CD4-positive, CD25-positive, alpha-beta regulatory T cell (primary cell): ENCODE data around the gene SYNE1. TPM values are rescaled to one million over a fixed set of nuclear protein-coding genes. Genes with fewer than 3 reads are reported as not detected.
"Not testable (repeated sequence)": the region's sequence is repeated elsewhere in the genome, so short reads cannot be mapped to it uniquely, and the experiment has no call there.

Experiments used
- ATAC-seq, 2 donors: fragments of 150-1000 bp; cut with Tn5 transposase; one replicate each; pipeline ENCODE4 v1.10.0; 2021; ENCODE audit warnings: low read depth in 2 of 2, moderate number of reproducible peaks in 2 of 2, moderate library complexity in 1 of 2
- DNase-seq, 3 donors: peaks; one replicate each; pipeline versions ENCODE4 v3.0.0 to v3.0.0-alpha.2; 2012 to 2022; ENCODE audit warnings: mixed read lengths in 1 of 3
- H3K27ac ChIP-seq: one replicate; pipeline ENCODE4 v1.7.0; 2013; ENCODE audit warnings: mild to moderate bottlenecking, low read length; ENCODE audit not compliant: insufficient read depth, poor library complexity, severe bottlenecking
- H3K27me3 ChIP-seq: one replicate; pipeline ENCODE4 v1.7.0; 2013; ENCODE audit warnings: low read length; ENCODE audit not compliant: control insufficient read depth, insufficient read depth
- H3K36me3 ChIP-seq: one replicate; pipeline ENCODE4 v1.7.0; 2013; ENCODE audit warnings: mild to moderate bottlenecking, low read length, moderate library complexity; ENCODE audit not compliant: control insufficient read depth, insufficient read depth
- H3K4me1 ChIP-seq: 2 replicates; pipeline ENCODE4 v1.7.0; 2013; ENCODE audit warnings: mild to moderate bottlenecking, low read length; ENCODE audit not compliant: insufficient read depth, control insufficient read depth, poor library complexity, severe bottlenecking
- H3K4me3 ChIP-seq: one replicate; pipeline ENCODE4 v1.7.0; 2013; ENCODE audit warnings: low read depth, mild to moderate bottlenecking, low read length, moderate library complexity
- H3K9me3 ChIP-seq, 2 experiments: 1 replicate in 1 of 2; 2 replicates in 1 of 2; pipeline ENCODE4 v1.7.0; 2013; ENCODE audit warnings: low read length in 2 of 2, mild to moderate bottlenecking in 1 of 2, moderate library complexity in 1 of 2; ENCODE audit not compliant: control insufficient read depth in 2 of 2
- H3K27ac Mint-ChIP-seq, 3 donors: one replicate each; pipeline ENCODE4 v1.8.0; 2020 to 2022; ENCODE audit warnings: mild to moderate bottlenecking in 3 of 3, mixed read lengths in 3 of 3, moderate library complexity in 2 of 3
- H3K27me3 Mint-ChIP-seq: one replicate; pipeline ENCODE4 v1.8.0; 2022; ENCODE audit warnings: mild to moderate bottlenecking, mixed read lengths
- H3K36me3 Mint-ChIP-seq: one replicate; pipeline ENCODE4 v1.8.0; 2020; ENCODE audit warnings: mixed read lengths
- H3K4me1 Mint-ChIP-seq, 4 donors: one replicate each; pipeline ENCODE4 v1.8.0; 2020 to 2022; ENCODE audit warnings: mixed read lengths in 4 of 4, mild to moderate bottlenecking in 1 of 4
- H3K4me3 Mint-ChIP-seq, 4 donors: one replicate each; pipeline ENCODE4 v1.8.0; 2020 to 2022; ENCODE audit warnings: mild to moderate bottlenecking in 4 of 4, mixed read lengths in 4 of 4, moderate library complexity in 3 of 4
- H3K9me3 Mint-ChIP-seq, 7 donors: one replicate each; pipeline ENCODE4 v1.8.0; 2020 to 2022; ENCODE audit warnings: mixed read lengths in 7 of 7, mild to moderate bottlenecking in 3 of 7, moderate library complexity in 2 of 7
- polyA plus RNA-seq, 4 donors: library from polyadenylated mRNA; unstranded; fragments of 300-500 nt; fragmentation: Illumina TruSeq; gene quantifications; one replicate each; pipeline ENCODE4 v1.2.3, GENCODE V29; 2021
- total RNA-seq: library from RNA; stranded (reverse); gene quantifications from one replicate; pipeline ENCODE4 v1.2.3, GENCODE V29; 2022

Gene SYNE1
- total and polyA plus RNA-seq, 5 donors from 2014 or later = 48.1 to 166 (median 57.3) TPM

GRCh38 chr6:152441902-152442301 lies 195.3 kb downstream of the SYNE1 start:
- no peaks in the 10 kb centered on the region for H3K27me3 Mint-ChIP-seq
- no peaks in the 10 kb centered on the region for H3K36me3 ChIP-seq

GRCh38 chr6:152435816-152436215 lies 201.3 kb downstream of the SYNE1 start:
- no peaks in the 10 kb centered on the region for H3K36me3 Mint-ChIP-seq
- H3K9me3 Mint-ChIP-seq = no peaks in the 10 kb centered on the region

More at GRCh38 chr6:152441902-152442301, 195.3 kb downstream of the SYNE1 start:
- DNase-seq (no peak), ATAC-seq (no peak)
- Mint-ChIP-seq H3K36me3 (no peaks in the 10 kb centered on the region), H3K27ac (no peak overlapping the region), H3K4me1 (no peaks in the 10 kb centered on the region), H3K9me3 (peaks cover 0 to 2% (median 0%) of the 10 kb centered on the region in 7 donors), H3K4me3 (no peak overlapping the region)
- Histone ChIP-seq H3K27me3 (no peaks in the 10 kb centered on the region), H3K4me3 (no peak overlapping the region), H3K9me3 (no peaks in the 10 kb centered on the region), H3K4me1 (no peaks in the 10 kb centered on the region), H3K27ac (no peak overlapping the region)

GRCh38 chr6:152432758-152433157 lies 204.4 kb downstream of the SYNE1 start:
- Mint-ChIP-seq H3K9me3 (no peaks in the 10 kb centered on the region), H3K27me3 (no peaks in the 10 kb centered on the region), H3K27ac (no peak overlapping the region), H3K36me3 (no peaks in the 10 kb centered on the region), H3K4me3 (no peak overlapping the region), H3K4me1 (no peaks in the 10 kb centered on the region)
- Histone ChIP-seq H3K9me3 (no peaks in the 10 kb centered on the region), H3K27me3 (no peaks in the 10 kb centered on the region), H3K27ac (no peak overlapping the region), H3K4me3 (no peak overlapping the region), H3K4me1 (no peaks in the 10 kb centered on the region), H3K36me3 (no peaks in the 10 kb centered on the region)
- no peak for DNase-seq
- no peak for ATAC-seq

More at GRCh38 chr6:152435816-152436215, 201.3 kb downstream of the SYNE1 start:
- Histone ChIP-seq H3K4me1 (no peaks in the 10 kb centered on the region), H3K27me3 (no peaks in the 10 kb centered on the region), H3K4me3 (no peak overlapping the region), H3K9me3 (no peaks in the 10 kb centered on the region), H3K27ac (no peak overlapping the region), H3K36me3 (no peaks in the 10 kb centered on the region)
- no peak overlapping the region for H3K27ac Mint-ChIP-seq
- no peaks in the 10 kb centered on the region for H3K27me3 Mint-ChIP-seq
- DNase-seq (no peak), ATAC-seq (no peak)
- no peak overlapping the region for H3K4me3 Mint-ChIP-seq
- H3K4me1 Mint-ChIP-seq = no peaks in the 10 kb centered on the region

GRCh38 chr6:152428126-152428525 lies 209.0 kb downstream of the SYNE1 start:
- no peak overlapping the region for H3K27ac ChIP-seq
- Mint-ChIP-seq H3K9me3 (peaks cover 0 to 6% (median 0%) of the 10 kb centered on the region in 7 donors), H3K4me3 (no peak overlapping the region), H3K27ac (no peak overlapping the region), H3K36me3 (no peaks in the 10 kb centered on the region), H3K27me3 (no peaks in the 10 kb centered on the region), H3K4me1 (no peaks in the 10 kb centered on the region)
- no peaks in the 10 kb centered on the region for H3K4me1 ChIP-seq
- H3K27me3 ChIP-seq = no peaks in the 10 kb centered on the region
- no peak overlapping the region for H3K4me3 ChIP-seq
- H3K36me3 ChIP-seq = no peaks in the 10 kb centered on the region
- DNase-seq (no peak), ATAC-seq (no peak)
- no peaks in the 10 kb centered on the region for H3K9me3 ChIP-seq

- peaks cover 3% of the 10 kb centered on the region for H3K27me3 ChIP-seq
- ATAC-seq = no peak
- no peaks in the 10 kb centered on the region for H3K36me3 Mint-ChIP-seq
These were observed 210.9 kb downstream of the SYNE1 start for GRCh38 chr6:152426276-152426675.

GRCh38 chr6:152423216-152424103 lies 213.7 kb downstream of the SYNE1 start:
- Histone ChIP-seq H3K4me1 (no peaks in the 10 kb centered on the region), H3K9me3 (no peaks in the 10 kb centered on the region), H3K27me3 (peaks cover 3% of the 10 kb centered on the region), H3K36me3 (no peaks in the 10 kb centered on the region), H3K4me3 (no peak overlapping the region), H3K27ac (no peak overlapping the region)
- ATAC-seq (no peak), DNase-seq (no peak)
- H3K9me3 Mint-ChIP-seq = peaks cover 0 to 6% (median 3%) of the 10 kb centered on the region in 7 donors
- H3K4me3 Mint-ChIP-seq = no peak overlapping the region
- no peak overlapping the region for H3K27ac Mint-ChIP-seq
- H3K27me3 Mint-ChIP-seq = no peaks in the 10 kb centered on the region
- no peaks in the 10 kb centered on the region for H3K4me1 Mint-ChIP-seq
- no peaks in the 10 kb centered on the region for H3K36me3 Mint-ChIP-seq

More at GRCh38 chr6:152426276-152426675, 210.9 kb downstream of the SYNE1 start:
- no peaks in the 10 kb centered on the region for H3K4me1 Mint-ChIP-seq
- H3K4me3 ChIP-seq = no peak overlapping the region
- H3K27ac ChIP-seq = no peak overlapping the region
- no peaks in the 10 kb centered on the region for H3K9me3 ChIP-seq
- H3K4me3 Mint-ChIP-seq = no peak overlapping the region
- H3K9me3 Mint-ChIP-seq = peaks cover 0 to 6% (median 2%) of the 10 kb centered on the region in 7 donors
- H3K27ac Mint-ChIP-seq = no peak overlapping the region
- H3K27me3 Mint-ChIP-seq = no peaks in the 10 kb centered on the region
- H3K4me1 ChIP-seq = no peaks in the 10 kb centered on the region
- H3K36me3 ChIP-seq = no peaks in the 10 kb centered on the region
- no peak for DNase-seq

GRCh38 chr6:152421496-152421895 lies 215.7 kb downstream of the SYNE1 start:
- H3K27ac ChIP-seq, H3K27ac Mint-ChIP-seq, H3K36me3 ChIP-seq, DNase-seq, H3K4me1 Mint-ChIP-seq, H3K27me3 ChIP-seq, H3K4me3 ChIP-seq, H3K9me3 Mint-ChIP-seq, ATAC-seq, H3K4me1 ChIP-seq, H3K36me3 Mint-ChIP-seq, H3K9me3 ChIP-seq, H3K27me3 Mint-ChIP-seq, H3K4me3 Mint-ChIP-seq: not testable (repeated sequence)

GRCh38 chr6:152420696-152421095 lies 216.5 kb downstream of the SYNE1 start:
- Mint-ChIP-seq H3K4me3 (no peak overlapping the region), H3K9me3 (peaks cover 0 to 6% (median 3%) of the 10 kb centered on the region in 7 donors), H3K4me1 (no peaks in the 10 kb centered on the region), H3K27ac (no peak overlapping the region), H3K27me3 (no peaks in the 10 kb centered on the region), H3K36me3 (no peaks in the 10 kb centered on the region)
- Histone ChIP-seq H3K36me3 (no peaks in the 10 kb centered on the region), H3K4me3 (no peak overlapping the region), H3K9me3 (no peaks in the 10 kb centered on the region), H3K27me3 (peaks cover 3% of the 10 kb centered on the region), H3K27ac (no peak overlapping the region), H3K4me1 (no peaks in the 10 kb centered on the region)
- no peak for ATAC-seq
- DNase-seq = no peak
